H1 (cell line): ENCODE results near the gene C1orf115. TPM values are rescaled to one million over a fixed set of nuclear protein-coding genes. Genes with fewer than 3 reads are reported as not detected.

ENCODE experiments used
- CTCF ChIA-PET: fragments of 300-600 bp; sonication (Branson Sonifier 250); formaldehyde crosslinking; loops from one replicate; lab custom pipeline; 2021; ENCODE audit not compliant: partially characterized antibody; lab: Charles Lee
- POLR2A ChIA-PET: fragments of 300-600 bp; sonication (Branson Sonifier 250); formaldehyde crosslinking; loops from one replicate; lab custom pipeline; 2021; ENCODE audit warnings: inconsistent platforms; ENCODE audit not compliant: partially characterized antibody; lab: Charles Lee
- DNase-seq, 2 experiments: peaks; one replicate each; pipeline versions ENCODE4 v3.0.0 to v3.0.0-alpha.2; 2010 to 2022; ENCODE audit warnings: low spot score in 2 of 2, low read depth in 1 of 2, mixed read lengths in 1 of 2
- FAIRE-seq: peaks from 2 replicates; lab custom pipeline; 2011; peaks lifted over from hg19 to GRCh38; lab: Jason Lieb, UNC
- H2AFZ ChIP-seq: 2 replicates; pipeline ENCODE4 v1.8.1; 2012; ENCODE audit warnings: low read length, inconsistent platforms
- H2AK5ac ChIP-seq: 2 replicates; pipeline ENCODE4 v1.6.1; 2013; ENCODE audit warnings: low read depth, low read length
- H2BK120ac ChIP-seq: replicated peaks from 2 replicates; pipeline ENCODE3; 2013; ENCODE audit warnings: low read depth, low read length, inconsistent platforms
- H2BK12ac ChIP-seq: 2 replicates; pipeline ENCODE4 v1.6.1; 2013; ENCODE audit warnings: low read depth, low read length
- H2BK15ac ChIP-seq: 2 replicates; pipeline ENCODE4 v1.6.1; 2013; ENCODE audit warnings: low read length
- H2BK20ac ChIP-seq: 2 replicates; pipeline ENCODE4 v1.6.1; 2013; ENCODE audit warnings: low read length
- H2BK5ac ChIP-seq: 2 replicates; pipeline ENCODE4 v1.6.1; 2013; ENCODE audit warnings: low read depth, low read length
- H3K14ac ChIP-seq: 2 replicates; pipeline ENCODE4 v1.6.1; 2013; ENCODE audit warnings: inconsistent platforms; ENCODE audit not compliant: insufficient read length
- H3K18ac ChIP-seq: 2 replicates; pipeline ENCODE4 v1.6.1; 2013; ENCODE audit warnings: low read length; ENCODE audit errors: extremely low read depth
- H3K23ac ChIP-seq: 2 replicates; pipeline ENCODE4 v1.6.1; 2013; ENCODE audit warnings: inconsistent platforms; ENCODE audit not compliant: insufficient read length
- H3K23me2 ChIP-seq: 2 replicates; pipeline ENCODE4 v1.6.1; 2013; ENCODE audit warnings: low read depth, low read length
- H3K27ac ChIP-seq: 2 replicates; pipeline ENCODE4 v1.6.1; 2011; ENCODE audit warnings: low read depth, low read length, inconsistent platforms
- H3K27me3 ChIP-seq, 4 experiments: replicated peaks in 1 of 4; 1 replicate in 1 of 4; 2 replicates in 3 of 4; pipeline versions ENCODE4 v1.6.1 to v1.8.1; 2011 to 2013; ENCODE audit warnings: low read length in 3 of 4, mild to moderate bottlenecking in 3 of 4, inconsistent platforms in 2 of 4, mixed read lengths in 2 of 4, moderate library complexity in 1 of 4; ENCODE audit not compliant: control insufficient read depth in 3 of 4, insufficient read depth in 3 of 4; ENCODE audit errors: extremely low read depth in 1 of 4
- H3K36me3 ChIP-seq, 4 experiments: 2 replicates each; pipeline versions ENCODE4 v1.6.1 to v1.8.1; 2011 to 2013; ENCODE audit warnings: mild to moderate bottlenecking in 4 of 4, low read length in 3 of 4, moderate library complexity in 2 of 4, control low read depth in 1 of 4, inconsistent platforms in 1 of 4; ENCODE audit not compliant: insufficient read depth in 4 of 4, control insufficient read depth in 2 of 4
- H3K4ac ChIP-seq: replicated peaks from 2 replicates; pipeline ENCODE3; 2013; ENCODE audit warnings: low read length, low read depth, mixed read lengths, inconsistent platforms; ENCODE audit not compliant: insufficient read length
- H3K4me1 ChIP-seq, 4 experiments: replicated peaks in 1 of 4; 1 replicate in 1 of 4; 2 replicates in 3 of 4; pipeline versions ENCODE4 v1.6.1 to v1.8.1; 2011 to 2013; ENCODE audit warnings: low read length in 3 of 4, inconsistent platforms in 2 of 4, mixed read lengths in 1 of 4; ENCODE audit not compliant: insufficient read depth in 4 of 4, control insufficient read depth in 3 of 4
- H3K4me2 ChIP-seq, 2 experiments: 2 replicates each; pipeline versions ENCODE4 v1.6.1 to v1.8.1; 2011 to 2013; ENCODE audit warnings: low read depth in 2 of 2, low read length in 2 of 2, control low read depth in 1 of 2, inconsistent platforms in 1 of 2, mild to moderate bottlenecking in 1 of 2; ENCODE audit not compliant: insufficient read depth in 1 of 2
- H3K4me3 ChIP-seq, 4 experiments: fragments of 200-600, 300-600 bp in 1 of 4; sonication (generic), shearing (Covaris generic), sonication (Bioruptor Twin) in 1 of 4; 2 replicates each; pipeline versions ENCODE4 v1.5.1 to v1.8.1; 2011 to 2016; ENCODE audit warnings: low read length in 4 of 4, low read depth in 3 of 4, control low read depth in 2 of 4, inconsistent platforms in 2 of 4, mild to moderate bottlenecking in 2 of 4, mixed read lengths in 1 of 4, moderate library complexity in 1 of 4; ENCODE audit not compliant: insufficient read depth in 2 of 4; ENCODE audit errors: extremely low read depth in 1 of 4
- H3K56ac ChIP-seq: replicated peaks from 2 replicates; pipeline ENCODE3; 2013; ENCODE audit warnings: low read depth, mild to moderate bottlenecking, mixed read lengths, low read length, inconsistent platforms; ENCODE audit not compliant: insufficient read length
- H3K79me1 ChIP-seq: 2 replicates; pipeline ENCODE4 v1.6.1; 2013; ENCODE audit warnings: low read depth, low read length, control low read depth
- H3K79me2 ChIP-seq, 2 experiments: 2 replicates each; pipeline versions ENCODE4 v1.6.1 to v1.8.1; 2012 to 2013; ENCODE audit warnings: low read length in 2 of 2, mild to moderate bottlenecking in 2 of 2, inconsistent platforms in 1 of 2; ENCODE audit not compliant: insufficient read depth in 2 of 2, control insufficient read depth in 1 of 2
- H3K9ac ChIP-seq, 4 experiments: replicated peaks in 1 of 4; 1 replicate in 1 of 4; 2 replicates in 3 of 4; pipeline versions ENCODE4 v1.6.1 to v1.8.1; 2011 to 2013; ENCODE audit warnings: low read depth in 3 of 4, low read length in 3 of 4, control low read depth in 2 of 4, mild to moderate bottlenecking in 2 of 4, moderate library complexity in 2 of 4, inconsistent platforms in 1 of 4; ENCODE audit errors: extremely low read depth in 1 of 4
- H3K9me3 ChIP-seq, 2 experiments: 2 replicates each; pipeline versions ENCODE4 v1.6.1 to v1.8.1; 2012 to 2013; ENCODE audit warnings: mild to moderate bottlenecking in 2 of 2, moderate library complexity in 2 of 2, control low read depth in 1 of 2, inconsistent platforms in 1 of 2, low read depth in 1 of 2, low read length in 1 of 2, mixed read lengths in 1 of 2; ENCODE audit not compliant: insufficient read depth in 2 of 2
- H4K20me1 ChIP-seq, 2 experiments: replicated peaks in 1 of 2; 2 replicates each; pipeline versions ENCODE3 to v1.8.1; 2011 to 2013; ENCODE audit warnings: inconsistent platforms in 2 of 2, low read length in 2 of 2, mild to moderate bottlenecking in 1 of 2; ENCODE audit not compliant: insufficient read depth in 2 of 2, control insufficient read depth in 1 of 2
- H4K5ac ChIP-seq: 2 replicates; pipeline ENCODE4 v1.6.1; 2013; ENCODE audit warnings: low read length, low read depth, mixed read lengths, inconsistent platforms; ENCODE audit not compliant: insufficient read length
- H4K8ac ChIP-seq: 2 replicates; pipeline ENCODE4 v1.8.0; 2013; ENCODE audit warnings: mild to moderate bottlenecking, moderate library complexity, low read length, inconsistent platforms; ENCODE audit not compliant: insufficient read depth; ENCODE audit errors: extremely low read depth
- H4K91ac ChIP-seq: replicated peaks from 2 replicates; pipeline ENCODE3; 2013; ENCODE audit warnings: low read length, mixed read lengths, inconsistent platforms; ENCODE audit not compliant: insufficient read length
- CTBP2 ChIP-seq: IDR thresholded peaks from 2 replicates; pipeline ENCODE4 v1.7.0; 2011; ENCODE audit warnings: borderline replicate concordance, mild to moderate bottlenecking, moderate library complexity, mixed read lengths, low read length; ENCODE audit not compliant: insufficient read depth, insufficient read length
- CTCF ChIP-seq, 3 experiments: IDR thresholded peaks; 1 replicate in 2 of 3; 2 replicates in 1 of 3; pipeline versions ENCODE4 v1.5.1 to v1.6.1; 2011; ENCODE audit warnings: low read length in 3 of 3, mild to moderate bottlenecking in 3 of 3, inconsistent platforms in 2 of 3, low read depth in 1 of 3, moderate library complexity in 1 of 3; ENCODE audit not compliant: insufficient read depth in 1 of 3; ENCODE audit errors: control extremely low read depth in 1 of 3
- EP300 ChIP-seq, 2 experiments: IDR thresholded peaks; 1 replicate in 1 of 2; 2 replicates in 1 of 2; pipeline ENCODE4 v1.6.1; 2011 to 2012; ENCODE audit warnings: low read depth in 2 of 2, low read length in 2 of 2, mild to moderate bottlenecking in 2 of 2, borderline replicate concordance in 1 of 2, inconsistent platforms in 1 of 2, moderate library complexity in 1 of 2
- GTF2F1 ChIP-seq: IDR thresholded peaks from 2 replicates; pipeline ENCODE4 v1.6.1; 2012; ENCODE audit warnings: low read depth, low read length, improper control_type of control experiment, borderline replicate concordance
- JUN ChIP-seq: IDR thresholded peaks from 2 replicates; pipeline ENCODE4 v1.6.1; 2011; ENCODE audit warnings: low read depth, mild to moderate bottlenecking, improper control_type of control experiment, low read length
- RAD21 ChIP-seq, 2 experiments: IDR thresholded peaks in 1 of 2; conservative IDR thresholded peaks in 1 of 2; 2 replicates each; pipeline ENCODE4 v1.6.1; 2011; ENCODE audit warnings: low read depth in 2 of 2, low read length in 2 of 2, improper control_type of control experiment in 1 of 2, inconsistent platforms in 1 of 2, mild to moderate bottlenecking in 1 of 2, moderate library complexity in 1 of 2
- RBBP5 ChIP-seq: IDR thresholded peaks from 2 replicates; pipeline ENCODE4 v1.7.1; 2012; ENCODE audit warnings: low read depth, mild to moderate bottlenecking, inconsistent platforms, low read length, moderate library complexity, borderline replicate concordance
- RNF2 ChIP-seq: fragments of 200-900, 300-1000 bp; sonication (generic); IDR thresholded peaks from 2 replicates; pipeline ENCODE4 v1.7.1; 2016; ENCODE audit warnings: borderline replicate concordance, low read depth, mild to moderate bottlenecking, antibody characterized with exemption, low read length; ENCODE audit not compliant: poor library complexity, severe bottlenecking; ENCODE audit errors: missing control alignments
- TEAD4 ChIP-seq: IDR thresholded peaks from 2 replicates; pipeline ENCODE4 v1.6.1; 2012; ENCODE audit warnings: low read depth, low read length, inconsistent platforms, mixed read lengths
- WGBS, 2 experiments: shearing (Covaris generic) in 1 of 2; methylation state at CpG; one replicate each; pipeline versions ENCODE4 v1.1.6 to v1.1.7; 2013 to 2015; ENCODE audit warnings: low lambda C conversion rate in 2 of 2, mixed read lengths in 2 of 2, inconsistent platforms in 1 of 2, low coverage in 1 of 2, missing lambda C conversion rate in 1 of 2; ENCODE audit not compliant: insufficient replicate concordance in 2 of 2, insufficient coverage in 1 of 2, insufficient read length in 1 of 2; ENCODE audit errors: extremely low coverage in 1 of 2, missing lambda C conversion rate in 1 of 2; 5-methylcytosine and 5-hydroxymethylcytosine counted together
- polyA plus RNA-seq, 7 experiments: library from polyadenylated mRNA; depleted of rRNA in 3 of 7; stranded (reverse) in 5 of 7; unstranded in 2 of 7; fragments of >200 nt in 5 of 7; fragments of 200-250 nt in 2 of 7; gene quantifications; 1 replicate in 5 of 7; 2 replicates in 1 of 7; 4 replicates in 1 of 7; pipeline versions ENCODE4 v1.2.1 to v1.2.3, GENCODE V29; 2011 to 2013; ENCODE audit warnings: missing spikeins in 2 of 7, mixed read lengths in 2 of 7
- total RNA-seq: library from RNA; stranded (reverse); fragmentation: NEBNext Ultra II Directional; extraction: Animal tissue kit (Norgen Biotek cat#: 25700); gene quantifications from 2 replicates; pipeline ENCODE4 v1.2.1, GENCODE V29; 2021

The C1orf115 gene
- total and polyA plus RNA-seq, 2 of the 8 experiments (the other 6 are each of a cell fraction or from before 2014, with no cell fraction given): 3.5 to 5.6 TPM

- no peak overlapping the region for H2AK5ac ChIP-seq
- H3K4ac ChIP-seq: no peak overlapping the region
- H2BK20ac ChIP-seq: no peak overlapping the region
- H3K56ac ChIP-seq: no peak overlapping the region
- no peak overlapping the region for H2BK15ac ChIP-seq
- no peaks in the 10 kb centered on the region for H3K9me3 ChIP-seq
- H3K9ac ChIP-seq: no peak overlapping the region
- no peak overlapping the region for H3K4me3 ChIP-seq
- H2BK5ac ChIP-seq: no peak overlapping the region
- no peak overlapping the region for H4K5ac ChIP-seq
- ChIA-PET POLR2A (interaction anchor here (1.1 to 1.3 kb wide), 2 partner anchors 8 to 31 kb away, joined by 3 to 4 read pairs; no protein-coding TSS in a partner anchor), CTCF (interaction anchor here (1.2 to 2.5 kb wide), 5 partner anchors 8 to 62 kb away, joined by 3 to 9 read pairs (median 7); no protein-coding TSS in a partner anchor)
- H2BK120ac ChIP-seq: no peak overlapping the region
- no peak overlapping the region for H3K27ac ChIP-seq
- H3K18ac ChIP-seq: no peak overlapping the region
- no peaks in the 10 kb centered on the region for H3K79me1 ChIP-seq
- no peaks in the 10 kb centered on the region for H3K4me1 ChIP-seq
- no peak overlapping the region for H3K4me2 ChIP-seq
- no peak for TF ChIP-seq EP300 (IDR thresholded peaks at IDR 0.05; ENCODE audit: borderline replicate concordance in 1 of 2, low read depth in 2 of 2, low read length in 2 of 2)
- no peak for TF ChIP-seq CTBP2
- no peak for TF ChIP-seq CTCF (IDR thresholded peaks at IDR 0.05; ENCODE audit: control extremely low read depth in 1 of 3, insufficient read depth in 1 of 3, low read depth in 1 of 3, low read length in 3 of 3)
- no peak for TF ChIP-seq RNF2
- no peak for TF ChIP-seq RBBP5
- TF ChIP-seq JUN: no peak
- no peak for TF ChIP-seq GTF2F1
- TF ChIP-seq TEAD4: no peak
- no peak for TF ChIP-seq RAD21 (IDR thresholded peaks at IDR 0.05 in 1 of 2, conservative IDR thresholded peaks at IDR 0.05 in 1 of 2; ENCODE audit: low read depth in 2 of 2, low read length in 2 of 2)
- no peak overlapping the region for H4K91ac ChIP-seq
- FAIRE-seq: no peak
- no peak overlapping the region for H2AFZ ChIP-seq
- DNase-seq: no peak
- no peak overlapping the region for H4K8ac ChIP-seq
- 76% methylated on average over 2 of the region's 2 CpGs; no CpG with 5 or more reads in 1 of the 2 experiments for WGBS, 2 experiments
- no peaks in the 10 kb centered on the region for H3K79me2 ChIP-seq
- no peaks in the 10 kb centered on the region; the same call in 1 of the 2 replicates for H3K23me2 ChIP-seq
- no peak overlapping the region for H2BK12ac ChIP-seq
- H3K14ac ChIP-seq: no peak overlapping the region
- H3K27me3 ChIP-seq: peaks cover 0 to 10% (median 1%) of the 10 kb centered on the region in 4 experiments; a peak in 5 of 7 replicates
- H3K36me3 ChIP-seq: no peaks in the 10 kb centered on the region
- H4K20me1 ChIP-seq: no peaks in the 10 kb centered on the region
- H3K23ac ChIP-seq: no peak overlapping the region
These were observed 51.2 kb downstream of the C1orf115 start for GRCh38 chr1:220741349-220741748.
